NCI-H69 (cell line): ENCODE data around the gene FNDC3B.

Source experiments
- DNase-seq: peaks from one replicate; lab custom pipeline; 2025; lab: John Stamatoyannopoulos, UW

Gene FNDC3B

GRCh38 chr3:172166890-172167289 lies 127.5 kb downstream of the FNDC3B start:
- DNase-seq: no peak

- no peak for DNase-seq
Observed at GRCh38 chr3:172167892-172168648, 128.7 kb downstream of the FNDC3B start.

GRCh38 chr3:172170073-172170709 lies 130.8 kb downstream of the FNDC3B start:
- no peak for DNase-seq

GRCh38 chr3:172170841-172171240 lies 131.5 kb downstream of the FNDC3B start:
- no peak for DNase-seq

- DNase-seq: no peak
Observed at GRCh38 chr3:172171396-172172075, 132.2 kb downstream of the FNDC3B start.

GRCh38 chr3:172173316-172174254 lies 134.2 kb downstream of the FNDC3B start:
- DNase-seq: no peak

- DNase-seq: peak; percentile 31
Observed at GRCh38 chr3:172174513-172175253, 135.3 kb downstream of the FNDC3B start.

GRCh38 chr3:172175254-172175599 lies 135.8 kb downstream of the FNDC3B start:
- DNase-seq: no peak

GRCh38 chr3:172176061-172176770 lies 136.8 kb downstream of the FNDC3B start:
- no peak for DNase-seq

GRCh38 chr3:172177046-172177445 lies 137.7 kb downstream of the FNDC3B start:
- DNase-seq: no peak

GRCh38 chr3:172177803-172178316 lies 138.5 kb downstream of the FNDC3B start:
- DNase-seq: no peak

GRCh38 chr3:172179680-172180399 lies 140.5 kb downstream of the FNDC3B start:
- peak; percentile 27 for DNase-seq

GRCh38 chr3:172180473-172180872 lies 141.1 kb downstream of the FNDC3B start:
- DNase-seq: no peak

GRCh38 chr3:172181932-172182586 lies 142.7 kb downstream of the FNDC3B start:
- no peak for DNase-seq

GRCh38 chr3:172182797-172183196 lies 143.4 kb downstream of the FNDC3B start:
- no peak for DNase-seq

GRCh38 chr3:172184106-172184822 lies 144.9 kb downstream of the FNDC3B start:
- DNase-seq: no peak

- no peak for DNase-seq
Observed at GRCh38 chr3:172185907-172186306, 146.5 kb downstream of the FNDC3B start.

GRCh38 chr3:172186607-172187006 lies 147.2 kb downstream of the FNDC3B start:
- no peak for DNase-seq

- DNase-seq: no peak
Observed at GRCh38 chr3:172187511-172187910, 148.1 kb downstream of the FNDC3B start.
